ENCODE data around the gene ZNF425. TPM values are rescaled to one million over a fixed set of nuclear protein-coding genes. Genes with fewer than 3 reads are reported as not detected.

The ZNF425 gene
- total and polyA plus RNA-seq, 9 of the 15 experiments (the other 6 are each of a cell fraction or from before 2014, with no cell fraction given): 0.03 to 0.89 (median 0.54) TPM

DNA sequence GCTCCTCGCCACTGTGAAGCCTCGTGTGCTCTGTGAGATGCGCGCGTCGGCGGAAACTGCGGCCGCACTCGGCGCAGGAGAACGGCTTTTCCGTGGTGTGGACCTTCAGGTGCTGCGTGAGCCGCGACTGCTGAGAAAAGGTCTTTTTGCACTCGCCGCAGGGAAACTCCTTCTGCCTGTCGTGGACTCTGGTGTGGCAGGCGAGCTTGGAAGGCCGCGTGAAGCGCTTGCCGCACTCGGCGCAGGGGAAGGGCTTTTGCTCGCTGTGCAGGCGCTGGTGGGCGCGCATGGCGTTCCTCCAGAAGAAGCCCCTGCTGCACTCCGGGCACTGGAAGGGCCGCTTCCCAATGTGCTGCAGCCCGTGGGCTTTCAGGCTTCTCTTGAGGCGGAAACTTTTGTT, 21.9 kb downstream of the ZNF425 start:
- POLR2A ChIA-PET: interaction anchor here (1.3 to 1.8 kb wide), 2 partner anchors 21 to 39 kb away, joined by 6 to 7 read pairs; partner anchors contain the start of gene ZNF425
- intact Hi-C loops (cut with micrococcal nuclease): no loop called here

More for the DNA sequence above, 21.9 kb downstream of the ZNF425 start:
- no peak for TF ChIP-seq MIER1 (IDR thresholded peaks at IDR 0.05; ENCODE audit: low read depth)
- peak; percentile 58; the same call in 1 of the 2 replicates for TF ChIP-seq ZBTB33 (CRISPR knock-in tag; IDR thresholded peaks at IDR 0.05)
- no peak for TF ChIP-seq ZNF232 (CRISPR knock-in tag; IDR thresholded peaks at IDR 0.05)
- TF ChIP-seq BCLAF1 (IDR thresholded peaks at IDR 0.05; ENCODE audit: borderline replicate concordance in 1 of 2, control insufficient read depth in 1 of 2, low read depth in 2 of 2, low read length in 1 of 2): no peak
- no peak for TF ChIP-seq NEUROD1 (IDR thresholded peaks at IDR 0.05; ENCODE audit: borderline replicate concordance, low read depth, low read length, partially characterized antibody)
- TF ChIP-seq POLR2AphosphoS2 (IDR thresholded peaks at IDR 0.05; ENCODE audit: low read length): no peak
- TF ChIP-seq XRCC4 (IDR thresholded peaks at IDR 0.05; ENCODE audit: extremely low read depth, insufficient read depth, insufficient read length): no peak
- BruUV-seq (replicated peaks): no TSS peak
- FAIRE-seq: no peak
- CTCF ChIA-PET (ENCODE audit: low intra/inter-chr PET ratio): no interaction called here
- H3K4me3 ChIP-seq: no peak overlapping the region
- H3K27ac ChIP-seq (ENCODE audit: extremely low read depth, low read depth, low read length): no peak overlapping the region
- H3K9me1 ChIP-seq (ENCODE audit: control insufficient read depth, insufficient read depth, low read length): no peaks in the 10 kb centered on the region
- no peaks in the 10 kb centered on the region for H3K79me2 ChIP-seq (ENCODE audit: control insufficient read depth, insufficient read depth, low read length)
- WGBS (ENCODE audit: insufficient coverage, low coverage, missing lambda C conversion rate): 66% methylated on average over 35 of the region's 35 CpGs
- H3K4me1 ChIP-seq (replicated peaks in 1 of 2; ENCODE audit: control insufficient read depth in 2 of 2, insufficient read depth in 2 of 2, low read length in 2 of 2): peaks cover 0 to 10% of the 10 kb centered on the region in 2 experiments; a peak in 2 of 5 replicates
- H4K20me1 ChIP-seq (replicated peaks; ENCODE audit: control insufficient read depth, insufficient read depth, low read length): no peaks in the 10 kb centered on the region
- in situ Hi-C loops (cut with MboI): no loop called here
- no peak for ATAC-seq
- H3K4me2 ChIP-seq (ENCODE audit: insufficient read depth, low read length): no peak overlapping the region
- H3K9ac ChIP-seq (ENCODE audit: insufficient read depth in 1 of 2, low read depth in 2 of 2, low read length in 2 of 2): 0 out of 4 replicates have a peak overlapping the region, but pooled peaks of 1 of the 2 experiments have one; percentile 8
- no peak overlapping the region for H2AFZ ChIP-seq (ENCODE audit: low read depth, low read length)
- H3K27me3 ChIP-seq (ENCODE audit: control insufficient read depth in 2 of 2, insufficient read depth in 2 of 2, low read length in 2 of 2): peaks cover 25 to 34% of the 10 kb centered on the region in 2 experiments
- DNase-seq (ENCODE audit: extremely low read depth in 1 of 4, low spot score in 3 of 4): no peak
- H3K36me3 ChIP-seq (ENCODE audit: control insufficient read depth, insufficient read depth, low read length): no peaks in the 10 kb centered on the region
- H3K9me3 ChIP-seq (replicated peaks; ENCODE audit: control insufficient read depth, insufficient read depth, low read depth, low read length): no peaks in the 10 kb centered on the region

Data from K562 (cell line).